Right atrium auricular region (tissue), 2 donors: ENCODE results near the gene GRPEL1. TPM values are rescaled to one million over a fixed set of nuclear protein-coding genes. Genes with fewer than 3 reads are reported as not detected.
A peak's percentile ranks its signal among the peaks of the same experiment; 100 is the strongest.

Source experiments
- DNase-seq: peaks from one replicate; pipeline ENCODE4 v3.0.0-alpha.2; 2019; ENCODE audit warnings: low spot score
- H3K27ac ChIP-seq, 2 donors: fragments of 200-600 bp; sonication (generic); 1 replicate in 1 of 2; 2 replicates in 1 of 2; pipeline ENCODE4 v1.5.1; 2016 to 2019
- H3K27me3 ChIP-seq, 2 donors: fragments of 200-600 bp; sonication (generic); one replicate each; pipeline versions ENCODE4 v1.5.1 to v1.6.0; 2017 to 2019
- H3K36me3 ChIP-seq: fragments of 200-600 bp; sonication (generic); one replicate; pipeline ENCODE4 v1.5.1; 2016
- H3K4me1 ChIP-seq, 2 donors: fragments of 200-600 bp; sonication (generic); one replicate each; pipeline versions ENCODE4 v1.5.1 to v1.6.0; 2017 to 2019
- H3K4me3 ChIP-seq, 2 donors: fragments of 200-600 bp; sonication (generic); 1 replicate in 1 of 2; 2 replicates in 1 of 2; pipeline ENCODE4 v1.5.1; 2017 to 2019; ENCODE audit warnings: mild to moderate bottlenecking in 1 of 2, moderate library complexity in 1 of 2
- H3K9me3 ChIP-seq, 2 donors: fragments of 200-600 bp; sonication (generic); one replicate each; pipeline ENCODE4 v1.5.1; 2019
- CTCF ChIP-seq, 2 donors: fragments of 200-600 bp; sonication (generic); IDR thresholded peaks; one replicate each; pipeline ENCODE4 v1.5.1; 2019; ENCODE audit warnings: antibody characterized with exemption in 2 of 2
- total RNA-seq, 2 donors: library from RNA; depleted of rRNA; stranded (reverse); fragments of >200 nt; gene quantifications; one replicate each; pipeline ENCODE4 v1.1.0, GENCODE V29; 2016

Gene GRPEL1
- total RNA-seq, 2 donors from 2014 or later, result 17.8 to 18.4 TPM

GRCh38 chr4:7050481-7051143, 17.3 kb downstream of the GRPEL1 start:
- Histone ChIP-seq H3K9me3 (no peaks in the 10 kb centered on the region), H3K4me1 (peaks cover 0 to 60% of the 10 kb centered on the region in 2 donors), H3K36me3 (peaks cover 24% of the 10 kb centered on the region), H3K27me3 (no peaks in the 10 kb centered on the region), H3K4me3 (no peak overlapping the region), H3K27ac (peak overlapping the region; percentile 53 to 66)
- no peak for TF ChIP-seq CTCF (IDR thresholded peaks at IDR 0.05)
- DNase-seq, result no peak

GRCh38 chr4:7049739-7050138, 18.1 kb downstream of the GRPEL1 start:
- no peak overlapping the region for H3K4me3 ChIP-seq
- DNase-seq, result no peak
- H3K4me1 ChIP-seq, result peaks cover 0 to 69% of the 10 kb centered on the region in 2 donors
- no peak for TF ChIP-seq CTCF (IDR thresholded peaks at IDR 0.05)
- peaks cover 15% of the 10 kb centered on the region for H3K36me3 ChIP-seq
- peak overlapping the region; percentile 53 to 66 for H3K27ac ChIP-seq
- H3K27me3 ChIP-seq, result no peaks in the 10 kb centered on the region
- no peaks in the 10 kb centered on the region for H3K9me3 ChIP-seq

- no peak for DNase-seq
- Histone ChIP-seq H3K27me3 (no peaks in the 10 kb centered on the region), H3K36me3 (peaks cover 10% of the 10 kb centered on the region), H3K4me1 (peaks cover 0 to 73% of the 10 kb centered on the region in 2 donors), H3K4me3 (no peak overlapping the region), H3K9me3 (no peaks in the 10 kb centered on the region), H3K27ac (peak overlapping the region in 1 of 2 donors; percentile 66)
- no peak for TF ChIP-seq CTCF (IDR thresholded peaks at IDR 0.05)
Measured at GRCh38 chr4:7049295-7049694, 18.6 kb downstream of the GRPEL1 start.

GRCh38 chr4:7048642-7049041, 19.2 kb downstream of the GRPEL1 start:
- TF ChIP-seq CTCF (IDR thresholded peaks at IDR 0.05), result no peak
- H3K27ac ChIP-seq, result no peak overlapping the region
- H3K4me3 ChIP-seq, result no peak overlapping the region
- no peaks in the 10 kb centered on the region for H3K27me3 ChIP-seq
- H3K9me3 ChIP-seq, result no peaks in the 10 kb centered on the region
- no peak for DNase-seq
- peaks cover 4% of the 10 kb centered on the region for H3K36me3 ChIP-seq
- peaks cover 0 to 73% of the 10 kb centered on the region in 2 donors for H3K4me1 ChIP-seq

- Histone ChIP-seq H3K9me3 (no peaks in the 10 kb centered on the region), H3K4me3 (no peak overlapping the region), H3K36me3 (peaks cover 4% of the 10 kb centered on the region), H3K4me1 (peaks cover 0 to 64% of the 10 kb centered on the region in 2 donors), H3K27me3 (no peaks in the 10 kb centered on the region), H3K27ac (peak overlapping the region in 1 of 2 donors; percentile 26)
- DNase-seq, result no peak
- TF ChIP-seq CTCF (IDR thresholded peaks at IDR 0.05), result no peak
Measured at GRCh38 chr4:7046971-7047370, 20.9 kb downstream of the GRPEL1 start.
